ENCODE data around the gene SHMT2.

Gene SHMT2

GRCh38 chr12:57236925-57237595, 7.5 kb downstream of the SHMT2 start:
- no peak overlapping the region for H2AK5ac ChIP-seq (ENCODE audit: low read length, severe bottlenecking)
- peaks cover 38% of the 10 kb centered on the region for H3K4me1 ChIP-seq (ENCODE audit: control insufficient read depth, insufficient read depth, low read depth, low read length)
- H3K9ac ChIP-seq (ENCODE audit: low read length) = peak overlapping the region; percentile 14
- no peak overlapping the region for H2BK5ac ChIP-seq (ENCODE audit: low read depth, low read length, poor library complexity, severe bottlenecking)
- H2BK15ac ChIP-seq (ENCODE audit: low read depth, poor library complexity, severe bottlenecking) = no peak overlapping the region
- no peak overlapping the region for H3K18ac ChIP-seq (ENCODE audit: low read depth in 1 of 2, low read length in 2 of 2)
- peak; percentile 30 for DNase-seq
- WGBS = 35% methylated on average over 7 of the region's 9 CpGs
- no peak overlapping the region for H2BK120ac ChIP-seq (ENCODE audit: low read depth, low read length)
- H3K9me3 ChIP-seq (ENCODE audit: control insufficient read depth, low read length) = no peaks in the 10 kb centered on the region
- no peak overlapping the region for H3K27ac ChIP-seq (ENCODE audit: low read length, poor library complexity, severe bottlenecking)
- H3K36me3 ChIP-seq (ENCODE audit: control insufficient read depth in 1 of 2, insufficient read depth in 2 of 2, low read depth in 1 of 2, low read length in 2 of 2) = peaks cover 29 to 44% of the 10 kb centered on the region in 2 experiments
- no peak overlapping the region for H3K4me3 ChIP-seq (ENCODE audit: insufficient read depth in 1 of 2, low read depth in 1 of 2, low read length in 2 of 2)
- H3K23ac ChIP-seq (ENCODE audit: low read length in 2 of 2) = peak overlapping the region in 1 of 2 experiments; percentile 70
- H3K79me1 ChIP-seq (replicated peaks; ENCODE audit: low read length, poor library complexity, severe bottlenecking) = peaks cover 15% of the 10 kb centered on the region
- no peak overlapping the region for H4K8ac ChIP-seq (ENCODE audit: low read length)
- no peak overlapping the region for H3K4ac ChIP-seq (ENCODE audit: low read depth in 1 of 2, low read length in 2 of 2)
- no peak overlapping the region for H2AFZ ChIP-seq (ENCODE audit: low read depth, low read length)
- no peak overlapping the region for H2BK12ac ChIP-seq (ENCODE audit: low read length in 2 of 2)
- H3K27me3 ChIP-seq (ENCODE audit: control insufficient read depth in 1 of 2, insufficient read depth in 1 of 2, low read length in 2 of 2) = peaks cover 29 to 61% of the 10 kb centered on the region in 2 experiments
- no peak overlapping the region for H4K91ac ChIP-seq (ENCODE audit: low read length)
- no peak overlapping the region for H3K4me2 ChIP-seq (ENCODE audit: low read length, poor library complexity, severe bottlenecking)
- no peak overlapping the region for H3K14ac ChIP-seq (ENCODE audit: low read length in 2 of 2)

- peaks cover 42% of the 10 kb centered on the region for H3K4me1 ChIP-seq (ENCODE audit: control insufficient read depth, insufficient read depth, low read depth, low read length)
- no peak overlapping the region for H4K8ac ChIP-seq (ENCODE audit: low read length)
- no peak overlapping the region for H3K27ac ChIP-seq (ENCODE audit: low read length, poor library complexity, severe bottlenecking)
- no peak overlapping the region for H2BK120ac ChIP-seq (ENCODE audit: low read depth, low read length)
- H3K36me3 ChIP-seq (ENCODE audit: control insufficient read depth in 1 of 2, insufficient read depth in 2 of 2, low read depth in 1 of 2, low read length in 2 of 2) = peaks cover 24 to 39% of the 10 kb centered on the region in 2 experiments
- H3K4ac ChIP-seq (ENCODE audit: low read depth in 1 of 2, low read length in 2 of 2) = no peak overlapping the region
- peaks cover 10% of the 10 kb centered on the region for H3K79me1 ChIP-seq (replicated peaks; ENCODE audit: low read length, poor library complexity, severe bottlenecking)
- H3K23ac ChIP-seq (ENCODE audit: low read length in 2 of 2) = peak overlapping the region in 1 of 2 experiments; percentile 70
- H3K18ac ChIP-seq (ENCODE audit: low read depth in 1 of 2, low read length in 2 of 2) = no peak overlapping the region
- WGBS = 62% methylated on average over 4 of the region's 5 CpGs
- no peak overlapping the region for H2AK5ac ChIP-seq (ENCODE audit: low read length, severe bottlenecking)
- H2BK5ac ChIP-seq (ENCODE audit: low read depth, low read length, poor library complexity, severe bottlenecking) = no peak overlapping the region
- no peaks in the 10 kb centered on the region for H3K9me3 ChIP-seq (ENCODE audit: control insufficient read depth, low read length)
- DNase-seq = no peak
- no peak overlapping the region for H2AFZ ChIP-seq (ENCODE audit: low read depth, low read length)
- peak overlapping the region in 1 of 2 experiments; percentile 81 for H3K4me3 ChIP-seq (ENCODE audit: insufficient read depth in 1 of 2, low read depth in 1 of 2, low read length in 2 of 2)
- peaks cover 34 to 66% of the 10 kb centered on the region in 2 experiments for H3K27me3 ChIP-seq (ENCODE audit: control insufficient read depth in 1 of 2, insufficient read depth in 1 of 2, low read length in 2 of 2)
- H3K9ac ChIP-seq (ENCODE audit: low read length) = peak overlapping the region; percentile 69
- H3K14ac ChIP-seq (ENCODE audit: low read length in 2 of 2) = no peak overlapping the region
- H2BK15ac ChIP-seq (ENCODE audit: low read depth, poor library complexity, severe bottlenecking) = no peak overlapping the region
- H2BK12ac ChIP-seq (ENCODE audit: low read length in 2 of 2) = no peak overlapping the region
- H4K91ac ChIP-seq (ENCODE audit: low read length) = no peak overlapping the region
- H3K4me2 ChIP-seq (ENCODE audit: low read length, poor library complexity, severe bottlenecking) = no peak overlapping the region
Measured at GRCh38 chr12:57237596-57237931, 8.1 kb downstream of the SHMT2 start.

GRCh38 chr12:57237932-57238853, 8.7 kb downstream of the SHMT2 start:
- H3K27me3 ChIP-seq (ENCODE audit: control insufficient read depth in 1 of 2, insufficient read depth in 1 of 2, low read length in 2 of 2) = peaks cover 39 to 72% of the 10 kb centered on the region in 2 experiments
- H2BK120ac ChIP-seq (ENCODE audit: low read depth, low read length) = no peak overlapping the region
- no peak overlapping the region for H2AK5ac ChIP-seq (ENCODE audit: low read length, severe bottlenecking)
- H4K8ac ChIP-seq (ENCODE audit: low read length) = peak overlapping the region; percentile 93
- no peak overlapping the region for H3K23ac ChIP-seq (ENCODE audit: low read length in 2 of 2)
- H3K4ac ChIP-seq (ENCODE audit: low read depth in 1 of 2, low read length in 2 of 2) = no peak overlapping the region
- H3K4me1 ChIP-seq (ENCODE audit: control insufficient read depth, insufficient read depth, low read depth, low read length) = peaks cover 48% of the 10 kb centered on the region
- H2BK5ac ChIP-seq (ENCODE audit: low read depth, low read length, poor library complexity, severe bottlenecking) = no peak overlapping the region
- peak overlapping the region; percentile 21 for H2AFZ ChIP-seq (ENCODE audit: low read depth, low read length)
- H2BK15ac ChIP-seq (ENCODE audit: low read depth, poor library complexity, severe bottlenecking) = no peak overlapping the region
- peak overlapping the region; percentile 69 for H3K9ac ChIP-seq (ENCODE audit: low read length)
- H3K14ac ChIP-seq (ENCODE audit: low read length in 2 of 2) = no peak overlapping the region
- H3K4me2 ChIP-seq (ENCODE audit: low read length, poor library complexity, severe bottlenecking) = peak overlapping the region; percentile 84
- no peaks in the 10 kb centered on the region for H3K9me3 ChIP-seq (ENCODE audit: control insufficient read depth, low read length)
- H3K36me3 ChIP-seq (ENCODE audit: control insufficient read depth in 1 of 2, insufficient read depth in 2 of 2, low read depth in 1 of 2, low read length in 2 of 2) = peaks cover 18 to 33% of the 10 kb centered on the region in 2 experiments
- peak overlapping the region in 1 of 2 experiments; percentile 37 for H3K18ac ChIP-seq (ENCODE audit: low read depth in 1 of 2, low read length in 2 of 2)
- no peak overlapping the region for H3K27ac ChIP-seq (ENCODE audit: low read length, poor library complexity, severe bottlenecking)
- 2% methylated on average over 54 of the region's 63 CpGs for WGBS
- H3K4me3 ChIP-seq (ENCODE audit: insufficient read depth in 1 of 2, low read depth in 1 of 2, low read length in 2 of 2) = peak overlapping the region; percentile 23 to 81
- H2BK12ac ChIP-seq (ENCODE audit: low read length in 2 of 2) = no peak overlapping the region
- DNase-seq = peak; percentile 38
- H3K79me1 ChIP-seq (replicated peaks; ENCODE audit: low read length, poor library complexity, severe bottlenecking) = peaks cover 4% of the 10 kb centered on the region
- H4K91ac ChIP-seq (ENCODE audit: low read length) = no peak overlapping the region

Data from mesenchymal stem cell (in vitro differentiated cells and primary cell).